AML-193 (cell line): ENCODE results near the gene VIPR2.
"Not testable (repeated sequence)": the region's sequence is repeated elsewhere in the genome, so short reads cannot be mapped to it uniquely, and the experiment has no call there.

Experiments used
- DNase-seq, 2 experiments: peaks; one replicate each; lab custom pipeline; 2025; lab: John Stamatoyannopoulos, UW

Gene VIPR2

GRCh38 chr7:159091480-159092475 lies 52.9 kb downstream of the VIPR2 start:
- DNase-seq: no peak

- no peak for DNase-seq
These were observed 53.6 kb downstream of the VIPR2 start for GRCh38 chr7:159091041-159091440.

- DNase-seq: no peak
These were observed 56.4 kb downstream of the VIPR2 start for GRCh38 chr7:159088016-159088865.

- no peak for DNase-seq
These were observed 58.3 kb downstream of the VIPR2 start for GRCh38 chr7:159086301-159086925.

GRCh38 chr7:159084069-159084801 lies 60.4 kb downstream of the VIPR2 start:
- no peak for DNase-seq

- no peak for DNase-seq
These were observed 61.0 kb downstream of the VIPR2 start for GRCh38 chr7:159083698-159084068.

GRCh38 chr7:159083001-159083697 lies 61.5 kb downstream of the VIPR2 start:
- no peak for DNase-seq

GRCh38 chr7:159082075-159082474 lies 62.6 kb downstream of the VIPR2 start:
- DNase-seq: not testable (repeated sequence)

GRCh38 chr7:159078911-159079270 lies 65.8 kb downstream of the VIPR2 start:
- no peak for DNase-seq

GRCh38 chr7:159078193-159078910 lies 66.3 kb downstream of the VIPR2 start:
- DNase-seq: no peak

- no peak for DNase-seq
These were observed 68.3 kb downstream of the VIPR2 start for GRCh38 chr7:159076333-159076732.

- DNase-seq: no peak
These were observed 69.0 kb downstream of the VIPR2 start for GRCh38 chr7:159075563-159076238.

GRCh38 chr7:159071260-159071659 lies 73.4 kb downstream of the VIPR2 start:
- no peak for DNase-seq

GRCh38 chr7:159070431-159071148 lies 74.1 kb downstream of the VIPR2 start:
- DNase-seq: no peak

GRCh38 chr7:159068893-159069448 lies 75.7 kb downstream of the VIPR2 start:
- no peak for DNase-seq

- no peak for DNase-seq
These were observed 76.2 kb downstream of the VIPR2 start for GRCh38 chr7:159068488-159068811.

GRCh38 chr7:159067576-159068487 lies 76.8 kb downstream of the VIPR2 start:
- no peak for DNase-seq
